ENCODE results near the gene HHIPL2.

The HHIPL2 gene

GRCh38 chr1:222535455-222535854, 12.4 kb downstream of the HHIPL2 start:
- CTCF ChIA-PET = interaction anchor here (0.7 kb wide), 1 partner anchor 775 kb away, joined by 3 read pairs; no protein-coding TSS in a partner anchor
- no peak overlapping the region for H3K4me3 ChIP-seq (ENCODE audit: low read depth, low read length)
- no peaks in the 10 kb centered on the region for H3K9me3 ChIP-seq (ENCODE audit: control insufficient read depth, insufficient read depth, low read depth, low read length)
- no peaks in the 10 kb centered on the region for H3K36me3 ChIP-seq (ENCODE audit: control insufficient read depth in 2 of 2, insufficient read depth in 1 of 2, low read length in 2 of 2)
- H3K27ac ChIP-seq (ENCODE audit: extremely low read depth, low read depth, low read length) = no peak overlapping the region
- no peaks in the 10 kb centered on the region for H3K4me1 ChIP-seq (ENCODE audit: control insufficient read depth, insufficient read depth, low read length)
- POLR2A ChIA-PET = no interaction called here
- TF ChIP-seq ZNF558 (tag by site-specific recombination; IDR thresholded peaks at IDR 0.05) = no peak
- no peak for TF ChIP-seq ZBTB26 (tag by site-specific recombination; optimal IDR thresholded peaks at IDR 0.05)
- TF ChIP-seq ZNF121 (tag by site-specific recombination; IDR thresholded peaks at IDR 0.05) = no peak
- TF ChIP-seq ZFP41 (tag by site-specific recombination; IDR thresholded peaks at IDR 0.05; ENCODE audit: borderline replicate concordance) = no peak
- TF ChIP-seq ATF2 (tag by site-specific recombination; IDR thresholded peaks at IDR 0.05; ENCODE audit: low read depth) = no peak
- no peak for TF ChIP-seq GLIS2 (tag by site-specific recombination; IDR thresholded peaks at IDR 0.05)
- no peak for TF ChIP-seq ZNF843 (tag by site-specific recombination; IDR thresholded peaks at IDR 0.05)
- TF ChIP-seq PRDM2 (tag by site-specific recombination; IDR thresholded peaks at IDR 0.05; ENCODE audit: borderline replicate concordance) = no peak
- TF ChIP-seq, protein P1, sequence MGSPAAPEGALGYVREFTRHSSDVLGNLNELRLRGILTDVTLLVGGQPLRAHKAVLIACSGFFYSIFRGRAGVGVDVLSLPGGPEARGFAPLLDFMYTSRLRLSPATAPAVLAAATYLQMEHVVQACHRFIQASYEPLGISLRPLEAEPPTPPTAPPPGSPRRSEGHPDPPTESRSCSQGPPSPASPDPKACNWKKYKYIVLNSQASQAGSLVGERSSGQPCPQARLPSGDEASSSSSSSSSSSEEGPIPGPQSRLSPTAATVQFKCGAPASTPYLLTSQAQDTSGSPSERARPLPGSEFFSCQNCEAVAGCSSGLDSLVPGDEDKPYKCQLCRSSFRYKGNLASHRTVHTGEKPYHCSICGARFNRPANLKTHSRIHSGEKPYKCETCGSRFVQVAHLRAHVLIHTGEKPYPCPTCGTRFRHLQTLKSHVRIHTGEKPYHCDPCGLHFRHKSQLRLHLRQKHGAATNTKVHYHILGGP (tag by site-specific recombination; IDR thresholded peaks at IDR 0.05) = no peak
- TF ChIP-seq, protein P2, sequence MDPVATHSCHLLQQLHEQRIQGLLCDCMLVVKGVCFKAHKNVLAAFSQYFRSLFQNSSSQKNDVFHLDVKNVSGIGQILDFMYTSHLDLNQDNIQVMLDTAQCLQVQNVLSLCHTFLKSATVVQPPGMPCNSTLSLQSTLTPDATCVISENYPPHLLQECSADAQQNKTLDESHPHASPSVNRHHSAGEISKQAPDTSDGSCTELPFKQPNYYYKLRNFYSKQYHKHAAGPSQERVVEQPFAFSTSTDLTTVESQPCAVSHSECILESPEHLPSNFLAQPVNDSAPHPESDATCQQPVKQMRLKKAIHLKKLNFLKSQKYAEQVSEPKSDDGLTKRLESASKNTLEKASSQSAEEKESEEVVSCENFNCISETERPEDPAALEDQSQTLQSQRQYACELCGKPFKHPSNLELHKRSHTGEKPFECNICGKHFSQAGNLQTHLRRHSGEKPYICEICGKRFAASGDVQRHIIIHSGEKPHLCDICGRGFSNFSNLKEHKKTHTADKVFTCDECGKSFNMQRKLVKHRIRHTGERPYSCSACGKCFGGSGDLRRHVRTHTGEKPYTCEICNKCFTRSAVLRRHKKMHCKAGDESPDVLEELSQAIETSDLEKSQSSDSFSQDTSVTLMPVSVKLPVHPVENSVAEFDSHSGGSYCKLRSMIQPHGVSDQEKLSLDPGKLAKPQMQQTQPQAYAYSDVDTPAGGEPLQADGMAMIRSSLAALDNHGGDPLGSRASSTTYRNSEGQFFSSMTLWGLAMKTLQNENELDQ (tag by site-specific recombination; IDR thresholded peaks at IDR 0.05; ENCODE audit: low read depth) = no peak
- TF ChIP-seq ZNF768 (tag by site-specific recombination; IDR thresholded peaks at IDR 0.05) = no peak

DNA sequence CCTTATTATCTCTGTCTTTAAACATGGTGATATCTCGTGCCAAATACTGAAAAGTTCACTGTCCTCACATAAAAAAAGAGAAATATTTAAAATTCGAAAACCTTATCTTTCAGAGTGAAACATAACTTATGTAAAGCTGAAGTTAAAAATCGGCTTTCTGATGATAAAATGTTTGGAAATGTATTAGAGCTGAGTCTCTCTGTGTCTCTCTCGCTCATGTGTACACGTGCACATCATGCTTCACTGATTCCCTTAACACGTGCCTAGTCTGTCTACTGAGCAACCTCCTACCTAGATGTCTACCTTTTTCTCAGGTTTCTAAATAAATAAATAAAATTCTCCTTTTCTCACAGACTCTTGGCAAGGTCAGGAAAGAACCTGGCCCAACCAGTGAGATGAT, 17.1 kb downstream of the HHIPL2 start:
- H3K27ac ChIP-seq (ENCODE audit: extremely low read depth, low read depth, low read length) = no peak overlapping the region
- POLR2A ChIA-PET = no interaction called here
- CTCF ChIA-PET = no interaction called here
- no peaks in the 10 kb centered on the region for H3K9me3 ChIP-seq (ENCODE audit: control insufficient read depth, insufficient read depth, low read depth, low read length)
- no peaks in the 10 kb centered on the region for H3K36me3 ChIP-seq (ENCODE audit: control insufficient read depth in 2 of 2, insufficient read depth in 1 of 2, low read length in 2 of 2)
- no peak overlapping the region for H3K4me3 ChIP-seq (ENCODE audit: low read depth, low read length)
- no peaks in the 10 kb centered on the region for H3K4me1 ChIP-seq (ENCODE audit: control insufficient read depth, insufficient read depth, low read length)
- TF ChIP-seq ZNF132 (tag by site-specific recombination; IDR thresholded peaks at IDR 0.05; ENCODE audit: borderline replicate concordance) (no peak), GLI2 (tag by site-specific recombination; IDR thresholded peaks at IDR 0.05; ENCODE audit: borderline replicate concordance, low read depth) (no peak), ZNF157 (tag by site-specific recombination; IDR thresholded peaks at IDR 0.05) (no peak)
- TF ChIP-seq, protein P3, sequence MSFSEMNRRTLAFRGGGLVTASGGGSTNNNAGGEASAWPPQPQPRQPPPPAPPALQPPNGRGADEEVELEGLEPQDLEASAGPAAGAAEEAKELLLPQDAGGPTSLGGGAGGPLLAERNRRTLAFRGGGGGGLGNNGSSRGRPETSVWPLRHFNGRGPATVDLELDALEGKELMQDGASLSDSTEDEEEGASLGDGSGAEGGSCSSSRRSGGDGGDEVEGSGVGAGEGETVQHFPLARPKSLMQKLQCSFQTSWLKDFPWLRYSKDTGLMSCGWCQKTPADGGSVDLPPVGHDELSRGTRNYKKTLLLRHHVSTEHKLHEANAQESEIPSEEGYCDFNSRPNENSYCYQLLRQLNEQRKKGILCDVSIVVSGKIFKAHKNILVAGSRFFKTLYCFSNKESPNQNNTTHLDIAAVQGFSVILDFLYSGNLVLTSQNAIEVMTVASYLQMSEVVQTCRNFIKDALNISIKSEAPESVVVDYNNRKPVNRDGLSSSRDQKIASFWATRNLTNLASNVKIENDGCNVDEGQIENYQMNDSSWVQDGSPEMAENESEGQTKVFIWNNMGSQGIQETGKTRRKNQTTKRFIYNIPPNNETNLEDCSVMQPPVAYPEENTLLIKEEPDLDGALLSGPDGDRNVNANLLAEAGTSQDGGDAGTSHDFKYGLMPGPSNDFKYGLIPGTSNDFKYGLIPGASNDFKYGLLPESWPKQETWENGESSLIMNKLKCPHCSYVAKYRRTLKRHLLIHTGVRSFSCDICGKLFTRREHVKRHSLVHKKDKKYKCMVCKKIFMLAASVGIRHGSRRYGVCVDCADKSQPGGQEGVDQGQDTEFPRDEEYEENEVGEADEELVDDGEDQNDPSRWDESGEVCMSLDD (tag by site-specific recombination; IDR thresholded peaks at IDR 0.05) = no peak
